Measurements from ENCODE around the gene C1QTNF1.
A peak's percentile ranks its signal among the peaks of the same experiment; 100 is the strongest.

C1QTNF1 gene

DNA sequence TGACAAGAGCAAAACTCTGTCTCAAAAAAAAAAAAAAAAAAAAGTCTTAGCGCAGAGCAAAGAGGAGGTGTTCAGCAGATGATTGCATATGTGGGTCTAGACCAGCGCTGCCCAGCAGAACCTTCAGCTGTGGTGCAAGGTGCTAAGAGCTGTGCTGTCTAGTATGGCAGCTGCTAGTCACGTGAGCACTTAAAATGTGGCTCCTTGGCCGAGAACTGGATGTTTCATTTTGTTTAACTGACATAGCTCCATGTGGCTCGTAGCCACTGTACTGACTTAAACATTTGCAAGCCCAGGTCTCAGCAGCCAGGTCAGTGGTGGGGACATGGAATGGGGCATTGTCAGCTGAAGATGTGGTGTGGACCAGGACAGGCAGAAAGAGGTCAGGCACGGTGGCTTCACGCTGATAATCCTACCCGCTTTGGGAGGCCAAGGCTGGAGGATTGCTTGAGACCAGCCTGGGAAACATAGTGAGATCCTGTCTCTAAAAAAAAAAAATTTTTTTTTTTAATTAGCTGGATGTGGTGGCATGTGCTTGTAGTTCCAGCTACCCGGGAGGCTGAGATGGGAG lies 9.2 kb downstream of the C1QTNF1 start:
- DNase-seq = no peak
- no peaks in the 10 kb centered on the region for H3K4me1 Mint-ChIP-seq (ENCODE audit: low read depth)
- H3K36me3 Mint-ChIP-seq (ENCODE audit: low read depth) = no peaks in the 10 kb centered on the region
- no peaks in the 10 kb centered on the region for H3K9me3 Mint-ChIP-seq
- no peak overlapping the region for H3K4me3 Mint-ChIP-seq
- H3K27ac Mint-ChIP-seq = no peak overlapping the region
- H3K27me3 Mint-ChIP-seq = peaks cover 16% of the 10 kb centered on the region

DNA sequence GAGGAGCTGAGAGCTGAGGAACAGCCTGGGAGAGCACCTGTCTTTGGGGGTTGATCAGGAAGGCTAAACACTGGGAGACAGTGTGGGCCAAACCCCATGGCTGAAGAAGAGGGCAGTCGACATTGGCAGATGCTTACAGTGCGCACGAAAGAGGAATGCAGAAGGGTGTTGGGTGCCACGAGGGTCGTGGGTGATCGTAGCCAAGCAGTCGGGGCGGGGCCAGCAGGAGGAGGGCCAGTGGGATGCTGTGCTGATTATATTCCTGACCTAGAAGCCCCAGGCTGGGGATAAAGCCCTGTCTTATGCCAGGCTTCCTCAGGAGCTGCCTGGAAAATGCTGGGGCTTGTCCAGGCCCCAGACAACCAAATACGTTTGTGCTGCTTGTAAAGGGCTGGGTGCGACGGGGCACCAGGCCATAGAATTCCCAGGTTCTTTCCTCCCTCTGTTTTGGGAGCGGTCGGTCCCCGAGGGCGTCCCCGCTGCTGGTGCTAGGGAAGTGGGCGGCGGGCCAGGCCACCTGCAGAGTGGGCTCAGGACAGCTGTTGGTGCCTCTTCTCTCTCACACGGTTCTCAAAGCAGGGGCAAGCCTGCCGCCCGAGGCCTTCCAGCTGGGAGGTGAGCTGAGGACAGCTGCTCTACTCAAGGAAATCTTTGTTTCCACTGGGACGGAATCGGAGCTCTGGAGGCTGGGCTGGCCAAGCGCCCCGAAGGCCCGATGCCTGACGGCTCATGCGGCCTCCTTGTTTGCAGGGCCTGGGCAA lies 10.0 kb downstream of the C1QTNF1 start:
- H3K4me3 Mint-ChIP-seq = no peak overlapping the region
- peaks cover 8% of the 10 kb centered on the region for H3K27me3 Mint-ChIP-seq
- no peaks in the 10 kb centered on the region for H3K36me3 Mint-ChIP-seq (ENCODE audit: low read depth)
- DNase-seq = no peak
- no peak overlapping the region for H3K27ac Mint-ChIP-seq
- H3K4me1 Mint-ChIP-seq (ENCODE audit: low read depth) = no peaks in the 10 kb centered on the region
- no peaks in the 10 kb centered on the region for H3K9me3 Mint-ChIP-seq

DNA sequence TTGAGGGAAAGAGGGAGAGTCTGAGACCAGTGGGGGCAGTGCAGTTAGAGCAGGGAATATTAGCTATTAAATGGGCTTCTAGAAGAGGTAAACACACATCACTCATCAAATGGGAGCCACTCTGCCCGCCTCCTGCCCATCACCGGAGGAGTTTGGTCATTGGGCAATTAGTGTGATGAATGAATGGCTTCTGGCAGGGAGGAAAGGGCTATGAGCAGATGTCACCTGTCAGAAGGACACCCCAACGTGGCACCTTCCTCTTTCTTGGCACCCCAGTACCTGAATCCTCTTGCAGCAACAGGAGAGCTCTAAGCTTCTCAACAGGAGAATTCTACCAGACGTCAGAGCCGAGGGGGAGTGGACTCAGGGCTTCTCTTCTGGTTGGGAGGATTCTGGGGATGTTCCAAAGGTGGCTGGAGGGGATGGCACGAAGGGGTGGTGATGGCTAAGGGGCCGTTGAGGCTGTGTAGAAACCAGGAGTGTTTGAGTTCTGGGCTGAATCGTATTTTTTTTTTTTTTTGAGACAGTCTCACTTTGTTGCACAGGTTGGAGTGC lies 11.0 kb downstream of the C1QTNF1 start:
- Mint-ChIP-seq H3K27ac (no peak overlapping the region), H3K27me3 (peaks cover 5% of the 10 kb centered on the region), H3K4me3 (no peak overlapping the region), H3K4me1 (ENCODE audit: low read depth) (no peaks in the 10 kb centered on the region), H3K9me3 (no peaks in the 10 kb centered on the region), H3K36me3 (ENCODE audit: low read depth) (no peaks in the 10 kb centered on the region)
- no peak for DNase-seq

DNA sequence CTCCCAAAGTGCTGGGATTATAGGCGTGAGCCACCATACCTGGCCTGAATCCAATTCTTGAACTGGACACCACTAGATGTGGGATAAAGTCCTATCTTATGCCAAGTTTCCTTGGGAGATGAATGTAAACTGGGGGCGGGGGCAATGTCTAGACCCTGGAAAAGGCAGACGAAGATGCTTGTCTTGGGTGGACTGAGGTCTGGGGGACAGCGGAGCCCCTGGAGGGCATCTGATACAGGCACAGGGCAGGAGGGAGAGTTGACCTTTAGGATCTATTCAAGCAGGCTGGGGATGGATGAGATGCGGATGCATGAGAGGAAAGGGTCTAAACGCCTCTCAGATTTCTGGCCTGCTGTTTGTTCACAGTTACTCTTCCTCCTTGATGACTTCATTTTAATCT lies 11.7 kb downstream of the C1QTNF1 start:
- Mint-ChIP-seq H3K4me3 (no peak overlapping the region), H3K36me3 (ENCODE audit: low read depth) (no peaks in the 10 kb centered on the region), H3K27me3 (peaks cover 5% of the 10 kb centered on the region), H3K4me1 (ENCODE audit: low read depth) (no peaks in the 10 kb centered on the region), H3K27ac (no peak overlapping the region), H3K9me3 (no peaks in the 10 kb centered on the region)
- DNase-seq = no peak

DNA sequence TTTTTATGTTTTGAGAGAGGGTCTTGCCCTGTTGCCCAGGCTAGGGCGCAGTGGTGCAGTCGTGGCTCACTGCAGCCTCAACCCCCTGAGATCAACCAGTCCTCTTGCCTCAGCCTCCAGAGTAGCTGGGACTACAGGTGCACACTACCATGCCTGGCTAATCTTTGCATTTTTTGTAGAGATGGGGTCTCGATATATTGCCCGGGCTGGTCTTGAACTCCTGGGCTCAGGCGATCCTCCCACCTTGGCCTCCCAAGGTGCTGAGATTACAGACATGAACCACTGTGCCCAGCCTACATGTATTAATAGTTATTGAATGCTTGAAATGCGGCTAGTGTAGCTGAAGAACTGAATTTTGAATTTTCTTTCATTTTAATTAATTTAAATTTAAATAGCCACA lies 12.2 kb downstream of the C1QTNF1 start:
- H3K9me3 Mint-ChIP-seq = no peaks in the 10 kb centered on the region
- H3K27ac Mint-ChIP-seq = no peak overlapping the region
- H3K27me3 Mint-ChIP-seq = peaks cover 5% of the 10 kb centered on the region
- H3K4me1 Mint-ChIP-seq (ENCODE audit: low read depth) = no peaks in the 10 kb centered on the region
- DNase-seq = no peak
- H3K4me3 Mint-ChIP-seq = no peak overlapping the region
- no peaks in the 10 kb centered on the region for H3K36me3 Mint-ChIP-seq (ENCODE audit: low read depth)

DNA sequence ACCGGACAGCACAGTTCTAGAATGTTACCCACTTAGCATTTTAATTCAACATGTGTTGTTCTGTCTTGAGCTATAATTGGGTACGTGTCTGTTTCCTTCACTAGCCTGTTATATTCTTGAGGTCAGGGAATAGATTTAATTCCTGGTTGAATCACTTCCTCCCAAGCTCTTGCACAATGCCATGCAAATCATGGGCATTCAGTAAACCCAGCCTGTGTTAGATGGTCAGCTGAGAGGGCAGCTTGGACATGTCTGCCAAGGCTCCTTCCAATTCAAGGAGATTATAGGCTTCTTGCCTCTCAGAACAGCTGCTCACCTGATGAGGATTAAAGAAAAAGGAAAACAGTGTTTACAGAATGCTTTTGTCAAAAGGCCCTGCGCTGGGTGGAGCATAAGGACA lies 12.6 kb downstream of the C1QTNF1 start:
- H3K27ac Mint-ChIP-seq = no peak overlapping the region
- H3K9me3 Mint-ChIP-seq = no peaks in the 10 kb centered on the region
- no peaks in the 10 kb centered on the region for H3K36me3 Mint-ChIP-seq (ENCODE audit: low read depth)
- H3K27me3 Mint-ChIP-seq = peaks cover 4% of the 10 kb centered on the region
- H3K4me3 Mint-ChIP-seq = no peak overlapping the region
- H3K4me1 Mint-ChIP-seq (ENCODE audit: low read depth) = no peaks in the 10 kb centered on the region
- DNase-seq = no peak

DNA sequence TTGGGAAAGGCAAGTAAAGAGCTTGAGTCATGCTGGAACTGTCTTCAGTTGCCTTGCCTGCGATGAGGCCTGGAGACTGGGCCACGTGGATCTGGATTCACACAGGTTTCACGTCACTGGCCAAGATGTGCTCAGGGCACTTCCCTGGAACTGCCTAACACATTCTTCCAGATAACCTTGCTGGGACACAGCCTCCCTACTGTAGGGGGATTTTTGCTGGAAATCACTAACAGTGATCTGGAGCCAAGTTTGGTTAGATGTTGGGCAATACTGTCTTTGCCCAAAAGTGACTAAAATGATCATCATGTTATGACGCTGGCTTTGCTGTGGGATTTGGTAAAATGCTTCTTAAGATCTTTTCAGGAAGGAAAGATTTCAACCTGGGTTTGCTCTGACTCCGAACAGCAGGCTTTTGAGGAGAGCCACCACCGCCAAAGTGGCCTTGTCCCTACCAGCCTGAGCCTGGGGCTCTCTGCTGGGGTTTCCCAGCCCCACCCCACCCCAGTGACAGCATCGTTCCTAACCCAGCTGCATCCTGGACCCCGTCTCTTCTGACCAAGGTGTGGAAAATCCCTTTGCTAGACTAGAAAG lies 14.7 kb downstream of the C1QTNF1 start:
- peaks cover 3% of the 10 kb centered on the region for H3K4me1 Mint-ChIP-seq (ENCODE audit: low read depth)
- H3K27me3 Mint-ChIP-seq = no peaks in the 10 kb centered on the region
- no peak overlapping the region for H3K4me3 Mint-ChIP-seq
- DNase-seq = no peak
- H3K36me3 Mint-ChIP-seq (ENCODE audit: low read depth) = no peaks in the 10 kb centered on the region
- no peaks in the 10 kb centered on the region for H3K9me3 Mint-ChIP-seq
- H3K27ac Mint-ChIP-seq = no peak overlapping the region

DNA sequence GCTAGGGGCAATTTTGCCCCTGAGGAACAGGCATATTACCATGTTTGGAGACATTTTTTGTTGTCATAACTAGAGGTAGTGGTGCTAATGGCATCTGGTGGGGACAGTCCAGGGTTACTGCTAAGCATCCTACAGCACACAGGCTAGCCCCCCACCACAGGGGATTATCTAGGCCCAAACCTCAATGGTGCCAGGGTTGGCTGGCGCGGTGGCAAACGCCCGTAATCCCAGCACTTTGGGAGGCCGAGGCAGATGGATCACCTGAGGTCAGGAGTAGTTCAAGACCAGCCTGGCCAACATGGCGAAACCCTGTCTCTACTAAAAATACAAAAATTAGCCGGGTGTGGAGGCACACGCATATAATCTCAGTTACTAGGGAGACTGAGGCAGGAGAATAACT lies 15.2 kb downstream of the C1QTNF1 start:
- no peaks in the 10 kb centered on the region for H3K27me3 Mint-ChIP-seq
- DNase-seq = no peak
- no peaks in the 10 kb centered on the region for H3K36me3 Mint-ChIP-seq (ENCODE audit: low read depth)
- H3K9me3 Mint-ChIP-seq = no peaks in the 10 kb centered on the region
- no peak overlapping the region for H3K4me3 Mint-ChIP-seq
- peaks cover 3% of the 10 kb centered on the region for H3K4me1 Mint-ChIP-seq (ENCODE audit: low read depth)
- H3K27ac Mint-ChIP-seq = no peak overlapping the region

DNA sequence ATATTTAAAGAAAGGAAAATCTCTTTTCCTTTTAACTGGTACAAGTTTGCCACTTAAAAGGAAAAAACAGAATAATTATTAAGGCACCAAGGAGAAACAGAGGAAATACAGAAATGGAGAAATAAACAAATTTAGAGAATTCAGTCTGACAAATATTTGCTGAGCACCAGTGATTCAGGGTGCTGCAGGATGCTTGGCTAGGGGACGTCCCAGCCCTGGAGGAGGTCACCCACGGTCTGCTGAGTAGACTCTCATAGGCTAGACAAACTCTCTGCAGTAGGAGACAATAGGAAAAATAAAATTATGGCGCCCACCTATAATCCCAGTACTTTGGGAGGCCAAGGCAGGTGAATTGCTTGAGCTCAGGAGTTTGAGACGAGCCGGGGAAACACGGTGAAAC lies 15.9 kb downstream of the C1QTNF1 start:
- no peak for DNase-seq
- Mint-ChIP-seq H3K36me3 (ENCODE audit: low read depth) (no peaks in the 10 kb centered on the region), H3K4me3 (no peak overlapping the region), H3K27me3 (peaks cover 4% of the 10 kb centered on the region), H3K9me3 (no peaks in the 10 kb centered on the region), H3K4me1 (ENCODE audit: low read depth) (peaks cover 3% of the 10 kb centered on the region), H3K27ac (no peak overlapping the region)

DNA sequence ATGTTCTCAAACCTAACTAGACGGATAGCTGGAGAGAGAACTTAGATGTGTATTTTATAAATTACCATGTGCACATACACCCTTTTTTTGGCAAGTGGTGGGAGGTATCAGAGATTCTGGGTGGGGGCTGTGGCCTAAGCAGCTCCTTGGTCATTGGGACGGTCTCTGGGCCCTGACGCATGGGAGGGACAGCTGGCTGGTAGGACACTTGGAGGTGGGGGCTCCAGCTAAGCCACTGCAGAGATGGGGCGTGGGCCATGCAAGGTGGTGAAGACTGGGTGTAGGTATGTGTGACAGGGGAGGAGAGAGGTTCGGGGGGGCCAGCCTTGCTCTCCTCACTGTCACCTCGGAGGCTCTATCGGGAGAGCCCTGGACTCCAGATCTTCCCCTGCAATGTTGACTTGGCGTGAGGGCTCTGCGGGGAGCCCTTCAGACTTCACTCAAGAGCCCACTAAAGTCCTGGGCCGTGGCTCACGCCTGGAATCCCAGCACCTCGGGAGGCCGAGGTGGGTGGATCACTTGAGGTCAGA lies 17.1 kb downstream of the C1QTNF1 start:
- no peak overlapping the region for H3K4me3 Mint-ChIP-seq
- DNase-seq = no peak
- no peaks in the 10 kb centered on the region for H3K36me3 Mint-ChIP-seq (ENCODE audit: low read depth)
- no peaks in the 10 kb centered on the region for H3K9me3 Mint-ChIP-seq
- H3K27ac Mint-ChIP-seq = no peak overlapping the region
- H3K27me3 Mint-ChIP-seq = peaks cover 16% of the 10 kb centered on the region
- H3K4me1 Mint-ChIP-seq (ENCODE audit: low read depth) = peaks cover 8% of the 10 kb centered on the region

DNA sequence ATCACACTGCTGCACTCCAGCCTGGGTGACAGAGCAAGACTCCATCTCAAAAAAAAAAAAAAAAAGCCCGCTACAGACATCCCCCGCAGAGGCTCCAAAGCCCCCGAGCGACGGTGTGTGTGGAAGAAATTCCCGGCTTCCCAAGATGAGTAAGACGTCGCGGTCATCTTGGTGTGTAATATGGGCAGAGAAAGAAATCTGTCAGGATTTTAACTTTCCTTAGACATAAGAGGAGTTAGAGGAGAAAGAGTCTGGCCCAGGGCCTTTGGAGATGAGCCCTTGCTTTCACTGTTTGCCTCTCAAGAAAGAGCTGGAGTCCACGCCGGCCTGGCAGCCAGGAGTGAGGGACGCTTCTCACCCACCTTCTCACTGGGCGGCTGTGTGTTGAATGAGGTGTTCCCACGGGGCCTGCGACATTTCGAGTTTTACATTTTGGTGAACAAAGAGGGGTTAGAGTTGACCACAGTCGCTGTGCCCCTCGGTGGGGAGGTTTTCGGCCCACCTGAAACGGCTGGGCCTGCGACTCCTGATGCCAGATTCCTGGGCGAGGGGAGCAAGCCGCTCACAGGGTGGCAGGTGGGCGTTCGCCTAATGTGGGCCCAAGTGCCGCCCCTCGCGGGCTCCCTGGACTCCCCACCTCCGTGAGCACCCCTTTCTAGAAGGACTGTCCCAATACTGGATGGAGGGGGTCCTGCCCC lies 17.9 kb downstream of the C1QTNF1 start:
- peaks cover 8% of the 10 kb centered on the region for H3K4me1 Mint-ChIP-seq (ENCODE audit: low read depth)
- no peak overlapping the region for H3K27ac Mint-ChIP-seq
- DNase-seq = no peak
- peaks cover 18% of the 10 kb centered on the region for H3K27me3 Mint-ChIP-seq
- H3K9me3 Mint-ChIP-seq = no peaks in the 10 kb centered on the region
- H3K36me3 Mint-ChIP-seq (ENCODE audit: low read depth) = no peaks in the 10 kb centered on the region
- no peak overlapping the region for H3K4me3 Mint-ChIP-seq

DNA sequence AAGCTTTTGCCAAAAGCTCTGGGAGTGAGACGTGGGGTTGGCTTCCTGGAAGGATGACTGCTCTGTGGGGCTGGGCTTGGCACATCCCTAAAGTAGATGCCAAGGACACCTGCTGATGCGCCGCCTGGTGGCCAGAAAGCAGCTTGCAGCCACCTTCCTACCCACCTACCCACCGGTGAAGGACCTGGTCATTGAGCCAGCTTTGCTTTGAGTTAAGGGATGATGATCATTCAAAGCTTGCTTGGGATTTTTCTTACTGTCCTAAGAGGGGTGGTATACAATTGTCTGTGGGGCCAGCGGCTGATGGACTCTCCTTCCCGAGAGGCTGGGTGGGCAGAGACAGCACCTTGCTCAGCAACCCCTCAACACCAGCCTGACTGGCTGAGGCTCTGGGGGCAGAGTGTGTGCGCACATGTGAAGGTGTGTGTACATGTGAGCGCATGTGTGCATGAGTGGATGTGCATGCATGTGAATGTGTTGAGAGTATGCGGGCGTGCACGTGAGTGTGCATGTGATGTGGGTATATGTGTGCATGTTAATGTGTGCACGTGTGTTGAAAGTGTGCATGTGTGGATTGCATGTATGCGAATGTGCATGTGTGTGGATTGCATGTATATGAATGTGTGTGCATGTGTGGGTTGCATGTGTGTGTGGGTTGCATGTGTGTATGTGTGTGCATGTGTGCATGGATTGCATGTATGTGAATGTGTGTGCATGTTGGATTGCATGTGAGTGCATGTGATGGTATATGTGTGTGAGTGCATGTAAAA lies 18.6 kb downstream of the C1QTNF1 start:
- no peaks in the 10 kb centered on the region for H3K9me3 Mint-ChIP-seq
- H3K27ac Mint-ChIP-seq = no peak overlapping the region
- H3K27me3 Mint-ChIP-seq = peaks cover 18% of the 10 kb centered on the region
- no peaks in the 10 kb centered on the region for H3K36me3 Mint-ChIP-seq (ENCODE audit: low read depth)
- H3K4me3 Mint-ChIP-seq = no peak overlapping the region
- H3K4me1 Mint-ChIP-seq (ENCODE audit: low read depth) = peaks cover 8% of the 10 kb centered on the region
- DNase-seq = peak; percentile 79

DNA sequence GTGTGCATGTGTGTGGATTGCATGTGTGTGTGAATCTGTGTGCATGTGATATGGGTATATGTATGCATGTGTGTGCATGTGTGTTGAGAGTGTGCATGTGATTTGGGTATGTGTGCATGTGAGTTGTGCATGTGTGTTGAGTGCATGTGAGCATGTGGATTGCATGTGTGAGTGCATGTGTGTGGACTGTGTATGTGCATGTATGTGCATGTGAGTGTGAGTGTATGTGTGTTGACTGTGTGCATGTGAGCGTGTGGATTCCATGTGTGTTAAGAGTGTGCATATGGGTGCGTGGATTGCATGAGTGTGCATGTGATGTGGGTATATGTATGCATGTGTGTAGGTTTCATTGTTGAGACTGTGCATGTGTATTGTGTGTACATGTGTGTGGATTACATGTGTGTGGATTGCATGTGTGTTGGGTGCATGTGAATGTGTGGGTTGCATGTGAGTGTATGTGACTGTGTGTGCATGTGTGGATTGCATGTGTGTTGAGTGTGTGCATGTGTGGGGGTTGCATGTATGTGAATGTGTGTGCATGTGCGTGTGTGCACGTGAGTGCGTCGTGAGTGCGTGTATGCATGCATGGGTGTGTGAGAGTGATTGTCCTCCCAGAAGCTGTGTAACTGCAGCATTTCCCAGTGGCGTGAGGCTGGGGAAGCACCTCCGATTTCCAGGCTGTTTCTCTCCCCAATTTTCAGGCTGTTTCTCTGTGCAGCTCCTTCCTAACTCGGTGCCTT lies 19.4 kb downstream of the C1QTNF1 start:
- H3K4me3 Mint-ChIP-seq = no peak overlapping the region
- no peaks in the 10 kb centered on the region for H3K36me3 Mint-ChIP-seq (ENCODE audit: low read depth)
- H3K27ac Mint-ChIP-seq = no peak overlapping the region
- no peak for DNase-seq
- peaks cover 18% of the 10 kb centered on the region for H3K27me3 Mint-ChIP-seq
- H3K9me3 Mint-ChIP-seq = no peaks in the 10 kb centered on the region
- H3K4me1 Mint-ChIP-seq (ENCODE audit: low read depth) = peaks cover 8% of the 10 kb centered on the region

All from activated T-cell treated with anti-CD3 and anti-CD28 coated beads, Interleukin-2, amount 50 U/mL, for 24 hours (primary cell).